Left ventricle myocardium inferior (tissue), 1 donor: ENCODE measurements around the gene STX17. TPM values are rescaled to one million over a fixed set of nuclear protein-coding genes. Genes with fewer than 3 reads are reported as not detected.

ENCODE experiments used
- DNase-seq: peaks from one replicate; pipeline ENCODE4 v3.0.0-alpha.2; 2020
- H3K27ac ChIP-seq: fragments of 200-600 bp; replicated peaks from 2 replicates; pipeline ENCODE4 v1.8.0; 2021
- H3K27me3 ChIP-seq: fragments of 200-600 bp; 2 replicates; pipeline ENCODE4 v1.8.0; 2021; ENCODE audit warnings: low read depth
- H3K36me3 ChIP-seq: fragments of 200-600 bp; 2 replicates; pipeline ENCODE4 v1.8.0; 2021
- H3K4me1 ChIP-seq: fragments of 200-600 bp; 2 replicates; pipeline ENCODE4 v1.8.0; 2021
- H3K4me3 ChIP-seq: fragments of 200-600 bp; 2 replicates; pipeline ENCODE4 v1.8.0; 2021; ENCODE audit warnings: mild to moderate bottlenecking, moderate library complexity
- H3K9me3 ChIP-seq: fragments of 200-600 bp; replicated peaks from 2 replicates; pipeline ENCODE4 v1.8.0; 2021
- CTCF ChIP-seq: fragments of 200-600 bp; IDR thresholded peaks from 2 replicates; pipeline ENCODE4 v1.8.0; 2021; ENCODE audit warnings: antibody characterized with exemption, mild to moderate bottlenecking, borderline replicate concordance
- intact Hi-C: fragments of 100-400 bp; cut with micrococcal nuclease; formaldehyde crosslinking; loops from one replicate; pipeline ENCODE4 v1.11.0; 2022
- total RNA-seq: library from RNA; stranded (reverse); fragmentation: NEBNext Ultra II Directional; extraction: Animal tissue kit (Norgen Biotek cat#: 25700); gene quantifications from one replicate; pipeline ENCODE4 v1.2.1, GENCODE V29; 2021
- donor health status: DM: no; HTN: yes; CAD: no; lungs with severe emphysema.

Gene STX17
- total RNA-seq, 1 donor from 2014 or later, result 23.7 TPM

GRCh38 chr9:99863955-99864354 is 42.5 kb upstream of the STX17 start:
- Histone ChIP-seq H3K9me3 (no peaks in the 10 kb centered on the region), H3K27me3 (no peaks in the 10 kb centered on the region), H3K36me3 (peaks cover 6% of the 10 kb centered on the region), H3K4me1 (peaks cover 10% of the 10 kb centered on the region), H3K4me3 (no peak overlapping the region), H3K27ac (no peak overlapping the region)
- intact Hi-C loops, result no loop called here
- no peak for DNase-seq
- no peak for TF ChIP-seq CTCF

- Histone ChIP-seq H3K36me3 (peaks cover 6% of the 10 kb centered on the region), H3K4me3 (no peak overlapping the region), H3K4me1 (peaks cover 10% of the 10 kb centered on the region), H3K27ac (no peak overlapping the region), H3K27me3 (no peaks in the 10 kb centered on the region), H3K9me3 (no peaks in the 10 kb centered on the region)
- intact Hi-C loops, result no loop called here
- TF ChIP-seq CTCF, result no peak
- DNase-seq, result no peak
These were observed 40.1 kb upstream of the STX17 start for GRCh38 chr9:99866398-99866797.

- Histone ChIP-seq H3K27me3 (no peaks in the 10 kb centered on the region), H3K36me3 (peaks cover 6% of the 10 kb centered on the region), H3K9me3 (no peaks in the 10 kb centered on the region), H3K4me3 (no peak overlapping the region), H3K4me1 (peaks cover 10% of the 10 kb centered on the region), H3K27ac (no peak overlapping the region)
- no peak for DNase-seq
- intact Hi-C loops, result no loop called here
- no peak for TF ChIP-seq CTCF
These were observed 38.9 kb upstream of the STX17 start for GRCh38 chr9:99867536-99867935.

- intact Hi-C loops, result no loop called here
- Histone ChIP-seq H3K4me1 (peaks cover 10% of the 10 kb centered on the region), H3K27ac (no peak overlapping the region), H3K9me3 (no peaks in the 10 kb centered on the region), H3K27me3 (no peaks in the 10 kb centered on the region), H3K4me3 (no peak overlapping the region), H3K36me3 (peaks cover 6% of the 10 kb centered on the region)
- TF ChIP-seq CTCF, result no peak
- no peak for DNase-seq
These were observed 38.5 kb upstream of the STX17 start for GRCh38 chr9:99867968-99868367.

GRCh38 chr9:99868845-99869244 is 37.6 kb upstream of the STX17 start:
- H3K36me3 ChIP-seq, result no peaks in the 10 kb centered on the region
- H3K27ac ChIP-seq, result no peak overlapping the region
- no peaks in the 10 kb centered on the region for H3K9me3 ChIP-seq
- H3K4me3 ChIP-seq, result no peak overlapping the region
- no peak for TF ChIP-seq CTCF
- intact Hi-C loops, result no loop called here
- H3K4me1 ChIP-seq, result peaks cover 10% of the 10 kb centered on the region
- no peaks in the 10 kb centered on the region for H3K27me3 ChIP-seq
- no peak for DNase-seq

- Histone ChIP-seq H3K4me3 (no peak overlapping the region), H3K9me3 (no peaks in the 10 kb centered on the region), H3K36me3 (no peaks in the 10 kb centered on the region), H3K4me1 (peaks cover 10% of the 10 kb centered on the region), H3K27me3 (no peaks in the 10 kb centered on the region), H3K27ac (no peak overlapping the region)
- TF ChIP-seq CTCF, result no peak
- intact Hi-C loops, result no loop called here
- no peak for DNase-seq
These were observed 36.3 kb upstream of the STX17 start for GRCh38 chr9:99870126-99870525.
